ENCODE measurements around the gene NFIX.

NFIX gene

DNA sequence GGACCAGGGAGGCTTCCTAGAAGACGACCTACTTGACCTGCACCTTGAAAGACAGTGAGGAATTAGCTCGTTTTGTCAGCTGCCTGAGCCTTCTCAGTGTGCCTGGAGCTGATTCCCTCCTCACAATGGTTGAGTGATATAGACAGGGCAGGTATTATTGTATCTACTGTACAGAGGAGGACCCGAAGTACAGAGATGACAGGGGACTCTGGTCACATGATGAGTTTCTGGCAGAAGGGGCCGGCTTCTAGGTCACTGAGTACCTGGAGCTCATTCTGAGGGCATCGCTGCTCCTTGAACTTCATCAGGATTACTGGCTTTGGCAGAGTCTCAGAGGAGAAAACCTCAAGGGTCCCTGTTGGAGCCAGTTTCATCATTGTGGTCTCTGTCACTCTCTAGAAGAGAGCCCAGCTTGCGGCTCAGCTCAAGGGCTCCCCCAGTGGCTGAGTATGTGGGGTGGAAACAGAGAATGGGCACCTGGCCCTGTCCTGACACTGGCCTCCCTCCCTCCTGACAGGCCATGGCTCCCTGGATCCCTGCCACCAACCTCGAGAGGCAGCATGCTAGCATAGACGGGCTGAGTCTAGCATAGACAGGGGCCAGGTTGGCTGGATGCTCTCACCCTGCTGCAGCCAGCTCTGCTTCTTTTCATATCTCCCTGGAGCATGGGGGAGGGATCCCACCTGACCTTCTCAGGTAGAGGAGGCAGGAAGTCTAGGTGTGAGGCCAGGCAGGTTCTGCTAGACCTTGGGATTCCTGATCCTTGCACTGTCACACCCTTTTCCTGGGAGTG, 38.7 kb downstream of the NFIX start:
- DNase-seq (ENCODE audit: insufficient read length, low spot score) (peak; percentile 62), FAIRE-seq (peak; percentile 8)

DNA sequence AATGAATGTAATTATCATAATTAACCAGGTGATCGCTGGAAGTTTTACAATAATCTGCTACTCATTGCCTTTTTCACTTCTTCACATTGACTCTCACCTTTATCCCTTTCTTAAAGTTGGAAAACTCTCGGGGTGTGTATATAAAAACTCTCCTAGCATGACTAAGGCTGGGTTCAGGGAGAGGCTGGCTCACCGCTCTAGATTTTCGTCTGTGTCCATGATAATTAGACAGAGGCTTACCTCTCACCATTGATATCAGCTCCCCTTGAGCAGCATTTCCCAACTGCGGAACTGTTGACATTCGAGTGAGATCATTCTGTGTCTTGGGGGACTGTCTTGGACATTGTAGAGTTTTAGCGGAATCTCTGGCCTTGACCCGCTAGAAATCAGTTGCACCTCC, 39.4 kb downstream of the NFIX start:
- DNase-seq (ENCODE audit: insufficient read length, low spot score) (no peak), FAIRE-seq (no peak)

DNA sequence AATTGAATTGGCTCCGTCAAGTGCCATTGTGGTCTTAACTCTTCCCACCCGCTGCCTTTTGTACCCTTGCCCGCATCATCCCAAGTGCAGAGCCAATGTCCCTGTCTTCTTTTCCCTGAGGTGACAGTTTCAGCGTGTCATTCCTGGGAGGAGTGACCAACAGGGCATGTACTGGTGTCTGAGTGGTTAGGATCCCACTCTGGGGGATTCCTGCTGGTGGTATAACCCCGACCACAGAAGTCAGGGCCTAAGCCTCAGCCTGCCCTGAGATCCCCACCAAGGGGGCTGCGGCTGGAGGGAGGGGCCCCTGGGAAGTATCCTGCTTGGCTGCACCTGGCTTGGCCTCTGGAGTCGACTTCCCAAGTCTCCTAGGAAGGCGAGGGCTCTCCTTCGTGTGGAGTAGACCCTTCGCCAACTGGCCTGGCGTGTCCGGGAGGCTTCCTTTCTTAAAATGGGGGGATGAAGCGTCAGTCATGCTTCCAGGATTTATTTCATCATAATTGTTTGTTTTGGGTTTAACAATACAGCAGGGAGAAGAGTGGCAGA, 40.6 kb downstream of the NFIX start:
- DNase-seq (ENCODE audit: insufficient read length, low spot score) (no peak), FAIRE-seq (no peak)

- no peak for DNase-seq (ENCODE audit: insufficient read length, low spot score)
- FAIRE-seq: no peak
Measured at GRCh38 chr19:13036366-13036976, 41.2 kb downstream of the NFIX start.

DNA sequence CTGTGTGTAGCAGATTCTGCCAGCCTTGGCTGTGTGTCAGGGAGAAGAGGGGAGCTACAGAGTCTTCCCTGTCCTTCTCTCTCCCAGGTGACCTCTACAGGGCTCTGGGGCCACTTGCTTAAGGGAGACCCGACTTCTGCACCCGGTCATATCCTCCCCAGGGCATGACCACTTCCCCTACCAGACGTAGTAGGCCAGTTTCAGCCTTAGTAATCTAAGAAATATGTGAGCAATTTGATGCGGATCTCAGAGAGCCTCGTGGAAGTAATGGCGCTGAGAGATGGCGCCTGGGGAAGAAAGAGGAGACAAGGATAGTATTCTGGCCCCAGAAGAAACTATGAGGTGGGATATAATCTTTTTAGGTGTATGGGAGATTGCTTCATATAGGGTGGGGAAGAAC, 41.9 kb downstream of the NFIX start:
- no peak for DNase-seq (ENCODE audit: insufficient read length, low spot score)
- FAIRE-seq: no peak

GRCh38 chr19:13037731-13038130, 42.5 kb downstream of the NFIX start:
- no peak for FAIRE-seq

DNA sequence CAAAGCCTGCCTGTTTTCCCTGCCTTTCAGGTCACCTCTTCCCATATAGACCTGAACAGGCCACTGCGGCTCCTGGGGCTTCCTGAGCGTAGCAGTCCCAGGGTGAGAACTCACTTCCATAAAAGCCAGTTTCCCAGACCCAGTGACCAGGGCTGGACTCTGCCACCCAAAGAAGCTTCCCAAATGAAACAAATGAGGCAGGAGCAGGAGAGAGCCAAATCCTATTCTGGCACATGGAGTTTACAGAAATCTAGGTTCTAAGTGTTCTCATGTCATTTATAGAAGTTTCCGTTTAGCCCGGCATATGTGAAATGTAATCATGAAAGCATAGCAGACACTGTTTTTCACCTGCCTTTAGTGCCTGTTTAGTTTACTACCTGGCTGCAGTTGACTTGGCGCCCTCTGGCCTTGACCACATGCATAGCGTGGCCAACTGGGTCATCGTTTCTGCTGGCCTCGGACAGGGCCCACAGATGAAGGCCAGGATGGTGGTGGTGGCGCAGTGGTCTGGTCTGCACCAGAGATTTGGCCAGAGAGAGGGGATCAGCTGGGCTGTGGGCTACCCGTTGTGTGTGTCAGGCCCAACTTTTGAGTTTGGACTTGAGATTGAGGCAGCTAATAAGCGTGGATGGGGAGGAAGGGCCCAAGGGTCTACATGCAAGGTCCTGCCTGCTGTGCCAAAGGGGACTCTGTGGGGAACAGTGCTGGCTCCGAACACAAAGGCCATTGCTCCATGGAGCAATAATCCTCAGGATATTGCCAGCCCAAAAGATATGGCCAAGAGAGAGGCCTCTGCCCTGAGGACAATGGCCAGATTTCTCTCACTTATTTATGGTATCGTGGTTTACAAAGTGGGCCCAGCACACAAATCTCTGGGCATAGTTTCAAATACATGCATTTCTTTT, 43.3 kb downstream of the NFIX start:
- no peak for DNase-seq (ENCODE audit: insufficient read length, low spot score)
- no peak for FAIRE-seq

More at GRCh38 chr19:13037731-13038130, 42.5 kb downstream of the NFIX start:
- DNase-seq (ENCODE audit: insufficient read length, low spot score): no peak

DNA sequence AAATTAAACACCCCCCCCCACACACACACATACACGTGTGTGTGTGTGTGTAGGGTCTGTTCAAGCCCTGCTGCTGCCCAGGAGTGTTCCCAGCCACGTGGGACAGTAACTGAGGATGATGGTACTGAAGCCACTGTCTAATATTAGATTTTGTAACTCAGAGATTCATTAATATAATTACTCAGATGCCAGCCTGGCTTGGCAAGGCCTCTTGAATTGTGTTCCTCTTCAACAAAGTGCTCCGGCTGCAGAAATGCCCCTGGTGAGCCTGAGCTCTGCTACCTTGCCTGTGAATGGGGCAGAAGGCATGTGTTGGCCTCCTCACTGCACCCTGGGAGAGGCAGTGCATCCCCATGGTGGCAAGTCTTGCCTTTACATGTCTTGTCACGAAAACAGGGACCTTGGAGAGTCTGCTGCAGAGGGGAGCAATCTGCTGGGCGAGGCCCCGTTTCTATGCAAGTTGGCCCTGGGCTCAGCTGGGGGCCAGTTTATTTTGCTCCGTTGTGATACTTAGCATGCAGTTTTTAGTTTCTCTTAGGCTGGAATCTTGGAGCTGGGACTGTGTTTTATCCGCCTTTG, 44.0 kb downstream of the NFIX start:
- FAIRE-seq: no peak
- no peak for DNase-seq (ENCODE audit: insufficient read length, low spot score)

DNA sequence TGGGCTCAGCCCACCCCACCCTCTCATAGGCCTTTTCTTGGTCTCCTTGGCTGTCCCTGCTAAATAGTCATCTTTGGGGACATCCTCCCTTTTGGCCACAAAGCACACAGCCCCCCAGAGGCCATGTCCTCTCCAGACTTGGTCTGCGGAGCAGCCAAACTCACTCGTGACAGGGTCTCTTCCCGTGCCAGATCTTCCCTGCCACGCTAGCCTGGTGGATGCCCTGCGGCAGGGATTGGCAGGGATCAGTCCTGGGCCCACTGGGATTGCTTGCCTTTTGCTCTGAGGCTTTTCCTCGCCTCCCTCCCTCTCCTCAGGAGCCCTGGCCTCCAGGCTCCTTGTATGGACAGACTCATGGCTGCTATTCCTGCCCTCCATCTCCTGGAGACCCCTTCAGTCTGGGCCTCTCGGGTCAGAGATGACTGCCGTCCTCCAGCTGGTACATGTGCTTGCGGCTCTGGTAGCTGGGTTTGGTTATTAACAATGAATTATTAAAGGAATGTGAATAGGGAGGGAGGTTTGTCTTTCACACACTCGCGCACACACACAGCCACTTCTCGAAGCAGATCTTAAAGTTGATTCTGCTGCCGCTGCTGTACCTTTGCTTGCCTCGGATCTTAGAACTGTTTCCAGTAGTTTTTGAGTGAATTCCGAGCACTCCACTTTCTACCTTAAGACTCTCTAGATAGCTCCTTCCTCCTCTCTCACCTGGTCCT, 45.1 kb downstream of the NFIX start:
- FAIRE-seq: no peak
- no peak for DNase-seq (ENCODE audit: insufficient read length, low spot score)

GRCh38 chr19:13040948-13041292, 45.6 kb downstream of the NFIX start:
- FAIRE-seq: no peak
- DNase-seq (ENCODE audit: insufficient read length, low spot score): no peak

DNA sequence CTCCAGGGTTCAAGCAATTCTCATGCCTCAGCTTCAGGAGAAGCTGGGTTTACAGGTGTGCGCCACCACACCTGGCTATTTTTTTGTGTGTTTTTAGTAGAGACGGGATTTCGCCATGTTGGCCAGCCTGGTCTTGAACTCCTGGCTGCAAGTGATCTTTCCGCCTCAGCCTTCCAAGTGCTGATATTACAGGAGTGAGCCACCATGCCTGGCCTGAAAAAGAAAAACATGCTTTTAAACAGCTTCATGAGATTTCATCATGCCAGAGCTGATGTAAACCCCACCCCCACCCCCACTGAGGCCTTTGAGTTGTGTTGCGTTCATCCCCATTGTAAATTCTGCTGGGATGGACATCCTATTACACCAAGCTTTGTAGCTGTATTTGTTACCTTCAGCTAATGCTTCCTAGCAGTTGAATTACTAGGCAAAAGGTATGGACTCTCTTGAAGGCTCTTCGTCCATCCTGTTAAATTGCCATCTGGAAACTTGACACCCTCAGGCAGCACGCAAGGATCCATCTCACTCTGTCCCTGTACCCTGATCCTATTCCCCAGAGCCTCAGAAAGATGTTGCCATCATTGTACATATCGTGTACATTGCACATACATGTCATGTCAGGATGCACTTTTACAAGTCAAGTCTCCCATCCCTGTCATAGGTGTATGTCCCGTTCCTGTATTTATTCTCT, 47.3 kb downstream of the NFIX start:
- FAIRE-seq: no peak
- no peak for DNase-seq (ENCODE audit: insufficient read length, low spot score)

DNA sequence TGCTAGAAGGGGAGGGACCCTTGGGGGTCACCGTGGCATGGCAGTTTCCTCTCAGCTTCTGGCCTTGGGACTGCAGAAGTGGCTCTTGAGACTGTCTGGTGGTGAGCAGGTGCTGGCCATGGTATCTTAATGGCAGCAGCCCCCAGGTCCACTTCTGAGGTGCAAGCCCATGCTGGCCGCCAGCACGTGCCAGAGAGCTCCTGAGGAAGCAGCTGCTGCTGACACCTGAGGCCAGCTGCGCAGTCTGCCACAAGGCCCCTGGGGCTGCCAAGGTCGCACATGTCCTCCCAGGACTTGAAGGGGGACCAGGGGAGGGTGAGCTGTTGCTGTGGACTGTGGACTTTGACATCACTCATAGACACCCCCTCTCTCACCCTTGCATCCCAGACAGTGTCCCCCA, 48.0 kb downstream of the NFIX start:
- FAIRE-seq: no peak
- DNase-seq (ENCODE audit: insufficient read length, low spot score): no peak

- DNase-seq (ENCODE audit: insufficient read length, low spot score): no peak
- FAIRE-seq: no peak
Measured at GRCh38 chr19:13044231-13044836, 49.1 kb downstream of the NFIX start.

DNA sequence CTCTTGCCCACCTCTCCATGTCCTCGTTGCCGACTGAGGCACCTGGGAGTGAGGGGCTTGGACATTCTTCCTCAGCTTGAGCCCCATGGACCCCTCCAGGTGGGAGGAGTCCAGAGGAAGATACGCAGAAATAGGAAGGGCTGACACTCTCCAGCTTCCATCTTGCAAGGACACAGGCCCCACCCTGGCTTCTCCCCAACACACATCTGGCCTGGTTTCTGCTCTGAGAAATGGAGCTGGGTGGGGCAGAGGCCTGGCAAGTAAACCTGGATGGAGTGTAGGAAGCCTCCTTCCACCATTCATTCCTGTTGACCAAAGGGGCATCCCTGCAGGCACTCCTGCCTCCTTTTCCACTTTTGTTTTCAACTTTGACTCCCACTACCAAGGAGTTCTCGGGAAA, 50.5 kb downstream of the NFIX start:
- DNase-seq (ENCODE audit: insufficient read length, low spot score): no peak
- FAIRE-seq: no peak

DNA sequence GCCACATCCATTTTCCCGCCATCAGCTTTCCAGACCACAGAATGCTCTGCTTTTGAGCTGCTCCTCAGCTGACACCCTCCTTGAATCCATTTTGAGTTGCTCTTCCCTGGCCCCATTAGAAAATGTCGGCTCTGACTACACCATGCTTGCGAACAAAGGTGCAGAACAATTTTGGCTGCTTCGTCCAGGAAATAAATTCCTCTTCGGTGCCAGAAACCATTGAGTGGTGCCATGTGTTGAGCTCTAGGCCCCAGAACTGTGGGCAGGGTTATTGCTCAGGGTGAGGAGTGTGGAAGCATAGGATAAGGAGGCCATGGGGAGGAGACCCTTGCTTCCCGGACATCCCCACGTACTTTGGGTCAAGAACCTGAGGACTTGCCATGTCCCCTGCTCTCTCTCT, 52.1 kb downstream of the NFIX start:
- FAIRE-seq: no peak
- no peak for DNase-seq (ENCODE audit: insufficient read length, low spot score)

DNA sequence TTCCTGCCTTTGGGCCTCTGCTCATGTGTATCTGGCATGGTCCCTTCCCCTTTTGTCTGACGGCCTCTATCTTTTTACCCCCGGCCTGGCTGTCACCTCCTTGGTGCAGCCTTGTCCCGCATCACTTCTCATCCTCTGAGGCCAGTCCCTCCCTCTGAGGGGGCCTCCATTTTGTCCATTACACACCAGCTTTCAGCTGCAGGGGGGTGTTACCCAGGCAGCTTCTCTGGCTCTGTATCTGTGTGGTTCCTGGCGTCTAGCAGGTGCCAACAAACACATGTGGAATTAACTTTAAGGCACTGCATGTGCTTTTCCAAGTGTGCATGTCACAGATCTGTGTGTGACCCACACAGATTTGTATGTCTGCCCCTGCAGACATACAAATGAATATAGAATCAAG, 55.0 kb downstream of the NFIX start:
- FAIRE-seq (no peak), DNase-seq (ENCODE audit: insufficient read length, low spot score) (no peak)

GRCh38 chr19:13051557-13052165, 56.4 kb downstream of the NFIX start:
- FAIRE-seq (no peak), DNase-seq (ENCODE audit: insufficient read length, low spot score) (no peak)

DNA sequence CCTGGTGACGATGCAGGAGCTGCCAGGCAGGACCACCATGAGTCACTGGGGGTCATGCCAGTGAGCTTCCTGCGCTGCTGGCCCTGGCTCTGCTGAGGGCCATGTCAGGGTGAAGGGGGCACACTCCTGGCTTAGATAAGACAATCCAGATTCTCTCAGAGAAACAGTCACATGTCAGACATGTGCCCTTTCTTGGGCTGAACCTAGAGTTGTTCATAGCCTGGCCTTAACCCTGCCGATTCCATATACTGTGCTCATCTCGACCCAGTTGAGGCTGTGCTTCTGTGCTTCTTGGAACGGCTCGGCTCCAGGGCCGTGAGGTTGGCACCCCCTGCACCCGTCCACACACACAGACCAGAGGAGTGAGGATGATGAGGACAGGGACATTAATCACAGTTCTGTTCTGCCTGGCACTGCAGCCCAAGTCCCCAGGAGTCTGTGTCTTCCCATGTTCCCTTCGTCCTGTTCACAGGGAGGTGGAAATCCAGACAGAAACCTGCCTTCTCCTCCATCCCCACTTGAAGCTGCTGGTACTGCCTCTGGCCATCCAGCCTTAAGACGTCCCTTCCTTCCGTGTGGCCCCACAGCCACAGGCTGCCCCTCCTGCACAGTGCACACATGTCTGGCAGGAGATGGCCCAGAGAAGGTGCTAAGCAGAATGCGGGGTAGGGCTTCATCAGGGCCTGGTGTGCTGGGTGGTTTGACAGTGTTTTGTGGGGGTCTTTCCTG, 57.3 kb downstream of the NFIX start:
- DNase-seq (ENCODE audit: insufficient read length, low spot score) (no peak), FAIRE-seq (no peak)

Measured in GM19239 (cell line).